ENCODE results near the gene GTF3C5. TPM values are rescaled to one million over a fixed set of nuclear protein-coding genes. Genes with fewer than 3 reads are reported as not detected.
"Not testable (repeated sequence)": the region's sequence is repeated elsewhere in the genome, so short reads cannot be mapped to it uniquely, and the experiment has no call there.

The GTF3C5 gene
- polyA plus RNA-seq, 1 experiment: 47.7 TPM

GRCh38 chr9:132989014-132989310 lies 41.8 kb upstream of the GTF3C5 start:
- peaks cover 23% of the 10 kb centered on the region for H3K27me3 ChIP-seq (ENCODE audit: control insufficient read depth, insufficient read depth, low read length)
- H3K4me3 ChIP-seq (ENCODE audit: low read depth, low read length): no peak overlapping the region
- H3K36me3 ChIP-seq (ENCODE audit: control insufficient read depth, insufficient read depth, low read length): no peaks in the 10 kb centered on the region
- DNase-seq (ENCODE audit: low read depth): no peak
- ChIA-PET POLR2A (no interaction called here), CTCF (interaction anchor here (1.1 to 1.7 kb wide), 2 partner anchors 12 to 16 kb away, joined by 3 to 5 read pairs; no protein-coding TSS in a partner anchor)
- no peak for TF ChIP-seq CTCF (IDR thresholded peaks at IDR 0.05; ENCODE audit: insufficient read depth, low read depth, low read length)

GRCh38 chr9:132989414-132989996 lies 41.3 kb upstream of the GTF3C5 start:
- H3K4me3 ChIP-seq (ENCODE audit: low read depth, low read length): no peak overlapping the region
- no peak for DNase-seq (ENCODE audit: low read depth)
- CTCF ChIA-PET: interaction anchor here (1.7 kb wide), 1 partner anchor 17 kb away, joined by 5 read pairs; no protein-coding TSS in a partner anchor
- no peaks in the 10 kb centered on the region for H3K36me3 ChIP-seq (ENCODE audit: control insufficient read depth, insufficient read depth, low read length)
- no peak for TF ChIP-seq CTCF (IDR thresholded peaks at IDR 0.05; ENCODE audit: insufficient read depth, low read depth, low read length)
- POLR2A ChIA-PET: no interaction called here
- H3K27me3 ChIP-seq (ENCODE audit: control insufficient read depth, insufficient read depth, low read length): peaks cover 23% of the 10 kb centered on the region

- not testable (repeated sequence) for DNase-seq (ENCODE audit: low read depth)
Observed at GRCh38 chr9:132989998-132990557, 40.7 kb upstream of the GTF3C5 start.

GRCh38 chr9:132990781-132991180 lies 40.0 kb upstream of the GTF3C5 start:
- Histone ChIP-seq H3K4me3 (ENCODE audit: low read depth, low read length) (no peak overlapping the region), H3K27me3 (ENCODE audit: control insufficient read depth, insufficient read depth, low read length) (peaks cover 19% of the 10 kb centered on the region), H3K36me3 (ENCODE audit: control insufficient read depth, insufficient read depth, low read length) (no peaks in the 10 kb centered on the region)
- ChIA-PET POLR2A (no interaction called here), CTCF (interaction anchor here (1.1 to 2.3 kb wide), 2 partner anchors 9 to 13 kb away, joined by 3 to 11 read pairs; no protein-coding TSS in a partner anchor)
- DNase-seq (ENCODE audit: low read depth): no peak
- TF ChIP-seq CTCF (IDR thresholded peaks at IDR 0.05; ENCODE audit: insufficient read depth, low read depth, low read length): no peak

More at GRCh38 chr9:132989998-132990557, 40.7 kb upstream of the GTF3C5 start:
- POLR2A ChIA-PET; H3K36me3 ChIP-seq (ENCODE audit: control insufficient read depth, insufficient read depth, low read length); H3K4me3 ChIP-seq (ENCODE audit: low read depth, low read length); CTCF ChIA-PET: not testable (repeated sequence)
- peaks cover 23% of the 10 kb centered on the region for H3K27me3 ChIP-seq (ENCODE audit: control insufficient read depth, insufficient read depth, low read length)

- Histone ChIP-seq H3K36me3 (ENCODE audit: control insufficient read depth, insufficient read depth, low read length) (no peaks in the 10 kb centered on the region), H3K27me3 (ENCODE audit: control insufficient read depth, insufficient read depth, low read length) (peaks cover 18% of the 10 kb centered on the region), H3K4me3 (ENCODE audit: low read depth, low read length) (no peak overlapping the region)
- no peak for TF ChIP-seq CTCF (IDR thresholded peaks at IDR 0.05; ENCODE audit: insufficient read depth, low read depth, low read length)
- CTCF ChIA-PET: interaction anchor here (1.1 to 2.3 kb wide), 4 partner anchors 10 to 153 kb away, joined by 3 to 11 read pairs (median 5); no protein-coding TSS in a partner anchor
- no peak for DNase-seq (ENCODE audit: low read depth)
- POLR2A ChIA-PET: no interaction called here
Observed at GRCh38 chr9:132991351-132992300, 39.2 kb upstream of the GTF3C5 start.

Measured in BJ (cell line).